ENCODE measurements around the gene BCAS3. TPM values are rescaled to one million over a fixed set of nuclear protein-coding genes. Genes with fewer than 3 reads are reported as not detected.
A peak's percentile ranks its signal among the peaks of the same experiment; 100 is the strongest.

BCAS3 gene
- total and polyA plus RNA-seq, 2 experiments from 2014 or later: 18.0 to 20.2 TPM

GRCh38 chr17:60782742-60783141 lies 105.1 kb downstream of the BCAS3 start:
- no peak for TF ChIP-seq EZH2 (IDR thresholded peaks at IDR 0.05; ENCODE audit: insufficient read depth, poor library complexity, severe bottlenecking)
- TF ChIP-seq EZH2phosphoT487 (IDR thresholded peaks at IDR 0.05; ENCODE audit: insufficient read depth, low read depth): no peak
- Histone ChIP-seq H3K9ac (no peak overlapping the region), H3F3A (ENCODE audit: insufficient read depth) (no peaks in the 10 kb centered on the region), H3K79me2 (ENCODE audit: insufficient read depth) (no peaks in the 10 kb centered on the region), H2AFZ (no peak overlapping the region), H3K9me3 (ENCODE audit: low read depth) (no peaks in the 10 kb centered on the region), H3K27ac (no peak overlapping the region), H3K36me3 (ENCODE audit: low read depth) (no peaks in the 10 kb centered on the region), H4K20me1 (ENCODE audit: insufficient read depth) (no peaks in the 10 kb centered on the region), H3K4me2 (ENCODE audit: unreplicated experiment) (no peak overlapping the region), H3K4me3 (no peak overlapping the region), H3K9me2 (ENCODE audit: insufficient read depth) (no peaks in the 10 kb centered on the region), H3K4me1 (ENCODE audit: insufficient read depth) (no peaks in the 10 kb centered on the region), H3K27me3 (replicated peaks; ENCODE audit: insufficient read depth) (no peaks in the 10 kb centered on the region)
- in situ Hi-C loops (cut with MboI): no loop called here
- DNase-seq: no peak
- 81 to 88% methylated on average over 3 of the region's 3 CpGs for WGBS, 2 experiments (ENCODE audit: low coverage in 1 of 2, low lambda C conversion rate in 2 of 2, missing lambda C conversion rate in 2 of 2)

DNA sequence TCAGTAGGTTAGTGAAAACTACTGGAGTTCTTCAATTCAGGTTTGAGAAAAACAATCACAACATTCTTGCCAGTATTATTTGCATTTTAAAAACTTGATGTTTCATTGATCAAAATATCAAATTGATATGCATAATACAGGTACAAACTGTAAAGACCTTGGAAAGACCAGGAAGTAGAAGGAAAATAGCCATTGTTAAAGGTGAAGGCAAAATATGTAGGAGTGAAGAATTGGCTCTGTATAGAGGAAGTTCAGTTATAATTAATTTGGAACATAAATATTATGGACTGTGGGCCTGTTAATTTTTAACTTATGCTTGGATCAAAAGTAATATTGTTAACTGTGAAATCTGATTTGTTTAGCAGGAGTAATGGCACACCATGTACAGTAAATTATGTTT lies 112.6 kb downstream of the BCAS3 start:
- no peaks in the 10 kb centered on the region for H3F3A ChIP-seq (ENCODE audit: insufficient read depth)
- H3K9me2 ChIP-seq (ENCODE audit: insufficient read depth): no peaks in the 10 kb centered on the region
- TF ChIP-seq EZH2phosphoT487 (IDR thresholded peaks at IDR 0.05; ENCODE audit: insufficient read depth, low read depth) (no peak), EZH2 (IDR thresholded peaks at IDR 0.05; ENCODE audit: insufficient read depth, poor library complexity, severe bottlenecking) (no peak)
- no peak overlapping the region for H2AFZ ChIP-seq
- H3K79me2 ChIP-seq (ENCODE audit: insufficient read depth): no peaks in the 10 kb centered on the region
- no peaks in the 10 kb centered on the region for H3K4me1 ChIP-seq (ENCODE audit: insufficient read depth)
- DNase-seq: no peak
- H3K9ac ChIP-seq: no peak overlapping the region
- H3K9me3 ChIP-seq (ENCODE audit: low read depth): no peaks in the 10 kb centered on the region
- no peak overlapping the region for H3K27ac ChIP-seq
- H4K20me1 ChIP-seq (ENCODE audit: insufficient read depth): no peaks in the 10 kb centered on the region
- H3K4me3 ChIP-seq: no peak overlapping the region
- in situ Hi-C loops (cut with MboI): no loop called here
- no peaks in the 10 kb centered on the region for H3K36me3 ChIP-seq (ENCODE audit: low read depth)
- no peak overlapping the region for H3K4me2 ChIP-seq (ENCODE audit: unreplicated experiment)
- no peaks in the 10 kb centered on the region for H3K27me3 ChIP-seq (replicated peaks; ENCODE audit: insufficient read depth)

DNA sequence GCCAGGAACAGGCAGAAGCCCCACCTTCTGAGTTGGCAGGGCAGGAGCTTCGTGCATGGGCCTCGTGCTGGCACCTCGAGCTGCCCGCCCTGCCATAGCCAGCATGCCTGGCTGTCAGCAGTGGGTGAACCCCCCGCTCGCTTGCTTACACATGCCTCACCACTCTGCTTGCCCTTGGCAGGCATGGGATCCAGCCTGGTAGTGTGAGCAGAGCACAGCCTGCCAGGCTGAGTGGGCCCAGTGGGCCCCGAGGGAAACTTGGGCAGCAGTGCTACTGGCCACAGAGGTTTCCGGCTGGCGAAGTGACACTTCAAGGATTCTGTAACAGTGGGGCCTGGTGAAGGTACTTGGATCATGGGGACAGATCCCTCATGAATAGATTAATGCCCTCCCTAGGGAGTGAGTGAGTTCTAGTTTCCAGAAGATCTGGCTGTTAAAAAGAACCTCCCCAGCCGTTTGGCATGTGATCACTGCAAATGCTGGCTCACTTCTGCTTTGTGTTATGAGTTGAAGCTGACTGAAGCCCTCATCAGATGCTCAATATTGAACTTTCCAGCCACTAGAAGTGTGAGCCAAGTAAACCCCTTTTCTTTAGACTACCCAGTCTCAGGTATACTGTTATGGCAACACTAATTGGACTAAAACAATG lies 114.7 kb downstream of the BCAS3 start:
- Histone ChIP-seq H3K79me2 (ENCODE audit: insufficient read depth) (no peaks in the 10 kb centered on the region), H3F3A (ENCODE audit: insufficient read depth) (no peaks in the 10 kb centered on the region), H3K4me3 (no peak overlapping the region), H3K4me1 (ENCODE audit: insufficient read depth) (no peaks in the 10 kb centered on the region), H2AFZ (no peak overlapping the region), H3K9ac (no peak overlapping the region), H3K4me2 (ENCODE audit: unreplicated experiment) (no peak overlapping the region), H3K9me2 (ENCODE audit: insufficient read depth) (no peaks in the 10 kb centered on the region), H3K36me3 (ENCODE audit: low read depth) (no peaks in the 10 kb centered on the region), H3K27ac (no peak overlapping the region), H3K27me3 (replicated peaks; ENCODE audit: insufficient read depth) (no peaks in the 10 kb centered on the region), H3K9me3 (ENCODE audit: low read depth) (no peaks in the 10 kb centered on the region), H4K20me1 (ENCODE audit: insufficient read depth) (no peaks in the 10 kb centered on the region)
- peak; percentile 41 for DNase-seq
- TF ChIP-seq EZH2phosphoT487 (IDR thresholded peaks at IDR 0.05; ENCODE audit: insufficient read depth, low read depth): no peak
- no peak for TF ChIP-seq EZH2 (IDR thresholded peaks at IDR 0.05; ENCODE audit: insufficient read depth, poor library complexity, severe bottlenecking)
- 30 to 42% methylated on average over 9 to 10 of the region's 10 CpGs for WGBS, 2 experiments (ENCODE audit: low coverage in 1 of 2, low lambda C conversion rate in 2 of 2, missing lambda C conversion rate in 2 of 2)
- in situ Hi-C loops (cut with MboI): no loop called here

DNA sequence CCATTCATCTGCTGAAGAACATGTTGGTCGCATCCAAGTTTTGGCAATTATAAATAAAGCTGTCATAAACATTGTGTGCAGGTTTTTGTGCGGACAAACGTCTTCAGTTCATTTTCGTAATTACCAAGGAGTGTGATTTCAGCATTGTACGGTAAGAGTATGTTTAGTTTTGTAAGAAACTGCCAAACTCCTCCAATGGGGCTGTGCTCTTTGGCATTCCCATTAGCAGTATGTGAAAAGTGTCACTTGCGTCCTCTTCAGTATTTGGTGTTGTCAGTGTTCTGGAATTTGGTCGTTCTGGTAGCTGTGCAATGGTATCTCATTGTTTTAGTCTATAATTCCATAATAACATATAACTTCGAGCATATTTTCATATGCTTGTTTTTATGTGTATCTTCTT lies 120.9 kb downstream of the BCAS3 start:
- Histone ChIP-seq H3K4me3 (no peak overlapping the region), H3K9ac (no peak overlapping the region), H3K79me2 (ENCODE audit: insufficient read depth) (no peaks in the 10 kb centered on the region), H3K4me2 (ENCODE audit: unreplicated experiment) (no peak overlapping the region), H3K9me3 (ENCODE audit: low read depth) (no peaks in the 10 kb centered on the region), H3K36me3 (ENCODE audit: low read depth) (no peaks in the 10 kb centered on the region), H3K9me2 (ENCODE audit: insufficient read depth) (no peaks in the 10 kb centered on the region), H4K20me1 (ENCODE audit: insufficient read depth) (no peaks in the 10 kb centered on the region), H3K27me3 (replicated peaks; ENCODE audit: insufficient read depth) (no peaks in the 10 kb centered on the region), H3K4me1 (ENCODE audit: insufficient read depth) (no peaks in the 10 kb centered on the region), H3K27ac (no peak overlapping the region), H2AFZ (no peak overlapping the region), H3F3A (ENCODE audit: insufficient read depth) (no peaks in the 10 kb centered on the region)
- in situ Hi-C loops (cut with MboI): no loop called here
- WGBS, 2 experiments (ENCODE audit: low coverage in 1 of 2, low lambda C conversion rate in 2 of 2, missing lambda C conversion rate in 2 of 2): 87 to 90% methylated on average over 8 of the region's 8 CpGs
- no peak for DNase-seq
- TF ChIP-seq EZH2phosphoT487 (IDR thresholded peaks at IDR 0.05; ENCODE audit: insufficient read depth, low read depth) (no peak), EZH2 (IDR thresholded peaks at IDR 0.05; ENCODE audit: insufficient read depth, poor library complexity, severe bottlenecking) (no peak)

- TF ChIP-seq EZH2phosphoT487 (IDR thresholded peaks at IDR 0.05; ENCODE audit: insufficient read depth, low read depth) (no peak), EZH2 (IDR thresholded peaks at IDR 0.05; ENCODE audit: insufficient read depth, poor library complexity, severe bottlenecking) (no peak)
Observed at GRCh38 chr17:60802377-60802776, 124.7 kb downstream of the BCAS3 start.

More at GRCh38 chr17:60802377-60802776, 124.7 kb downstream of the BCAS3 start:
- Histone ChIP-seq H2AFZ (no peak overlapping the region), H3K9ac (no peak overlapping the region), H3K9me3 (ENCODE audit: low read depth) (no peaks in the 10 kb centered on the region), H3K4me2 (ENCODE audit: unreplicated experiment) (no peak overlapping the region), H4K20me1 (ENCODE audit: insufficient read depth) (no peaks in the 10 kb centered on the region), H3K27me3 (replicated peaks; ENCODE audit: insufficient read depth) (no peaks in the 10 kb centered on the region), H3K4me3 (no peak overlapping the region), H3K27ac (no peak overlapping the region), H3K79me2 (ENCODE audit: insufficient read depth) (no peaks in the 10 kb centered on the region), H3K4me1 (ENCODE audit: insufficient read depth) (no peaks in the 10 kb centered on the region), H3K36me3 (ENCODE audit: low read depth) (no peaks in the 10 kb centered on the region), H3K9me2 (ENCODE audit: insufficient read depth) (no peaks in the 10 kb centered on the region), H3F3A (ENCODE audit: insufficient read depth) (no peaks in the 10 kb centered on the region)
- WGBS, 2 experiments (ENCODE audit: low coverage in 1 of 2, low lambda C conversion rate in 2 of 2, missing lambda C conversion rate in 2 of 2): 33 to 41% methylated on average over 6 of the region's 6 CpGs
- in situ Hi-C loops (cut with MboI): no loop called here
- DNase-seq: no peak
